ENCODE results near the gene DEXI. TPM values are rescaled to one million over a fixed set of nuclear protein-coding genes. Genes with fewer than 3 reads are reported as not detected.
A peak's percentile ranks its signal among the peaks of the same experiment; 100 is the strongest.

Gene DEXI
- total and polyA plus RNA-seq, 10 donors = 14.9 to 81.5 (median 33.5) TPM

- TF ChIP-seq POLR2A (IDR thresholded peaks at IDR 0.05) = no peak
- DNase-seq = no peak
- Histone ChIP-seq H3K9me3 (no peaks in the 10 kb centered on the region), H3K4me3 (peak overlapping the region in 1 of 8 donors; percentile 25), H3K27ac (peak overlapping the region in 7 of 8 donors; percentile 20 to 73 (median 58)), H3K27me3 (replicated peaks in 1 of 7) (no peaks in the 10 kb centered on the region), H3K4me1 (peaks cover 5 to 74% (median 54%) of the 10 kb centered on the region in 6 donors), H3K36me3 (peaks cover 0 to 83% (median 43%) of the 10 kb centered on the region in 6 donors)
- intact Hi-C loops (cut with DNase I; ENCODE audit: low total_unique reads) = no loop called here
- 67 to 96% (median 88%) methylated on average over 2 of the region's 2 CpGs for WGBS, 5 donors
Measured at GRCh38 chr16:10896723-10897122, 45.5 kb downstream of the DEXI start.

DNA sequence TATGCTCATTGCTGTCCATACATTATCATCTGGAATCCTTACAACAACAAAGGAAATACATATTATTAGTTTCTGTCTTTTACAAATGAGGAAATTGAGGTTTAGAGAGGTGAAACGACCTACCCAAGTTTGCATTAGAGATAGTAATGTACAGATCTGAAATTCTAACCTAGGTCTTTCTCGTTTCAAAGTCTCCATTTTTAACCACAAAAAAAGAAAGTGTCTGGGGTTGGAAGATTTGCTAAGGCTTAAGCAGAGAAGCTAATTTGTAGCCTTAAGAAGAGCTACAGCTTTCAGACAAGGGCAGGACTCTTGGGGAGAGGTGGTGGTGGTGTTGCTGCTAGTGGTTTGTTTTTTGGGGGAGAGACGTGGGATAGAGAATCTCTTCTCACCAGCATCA lies 46.1 kb downstream of the DEXI start:
- TF ChIP-seq POLR2AphosphoS5 (IDR thresholded peaks at IDR 0.05) (no peak), POLR2A (IDR thresholded peaks at IDR 0.05) (no peak), CTCF (IDR thresholded peaks at IDR 0.05 in 8 of 11, conservative IDR thresholded peaks at IDR 0.05 in 3 of 11) (no peak)
- no peaks in the 10 kb centered on the region for H3K27me3 ChIP-seq (replicated peaks in 1 of 7)
- no peaks in the 10 kb centered on the region for H3K9me3 ChIP-seq
- no peak for DNase-seq
- peaks cover 0 to 77% (median 38%) of the 10 kb centered on the region in 6 donors for H3K36me3 ChIP-seq
- 31 to 46% (median 33%) methylated on average over 3 of the region's 3 CpGs for WGBS, 5 donors
- intact Hi-C loops (cut with DNase I; ENCODE audit: low total_unique reads) = no loop called here
- peak overlapping the region in 7 of 8 donors; percentile 20 to 73 (median 53) for H3K27ac ChIP-seq
- H3K4me3 ChIP-seq = no peak overlapping the region
- H3K4me1 ChIP-seq = peaks cover 6 to 80% (median 60%) of the 10 kb centered on the region in 6 donors

DNA sequence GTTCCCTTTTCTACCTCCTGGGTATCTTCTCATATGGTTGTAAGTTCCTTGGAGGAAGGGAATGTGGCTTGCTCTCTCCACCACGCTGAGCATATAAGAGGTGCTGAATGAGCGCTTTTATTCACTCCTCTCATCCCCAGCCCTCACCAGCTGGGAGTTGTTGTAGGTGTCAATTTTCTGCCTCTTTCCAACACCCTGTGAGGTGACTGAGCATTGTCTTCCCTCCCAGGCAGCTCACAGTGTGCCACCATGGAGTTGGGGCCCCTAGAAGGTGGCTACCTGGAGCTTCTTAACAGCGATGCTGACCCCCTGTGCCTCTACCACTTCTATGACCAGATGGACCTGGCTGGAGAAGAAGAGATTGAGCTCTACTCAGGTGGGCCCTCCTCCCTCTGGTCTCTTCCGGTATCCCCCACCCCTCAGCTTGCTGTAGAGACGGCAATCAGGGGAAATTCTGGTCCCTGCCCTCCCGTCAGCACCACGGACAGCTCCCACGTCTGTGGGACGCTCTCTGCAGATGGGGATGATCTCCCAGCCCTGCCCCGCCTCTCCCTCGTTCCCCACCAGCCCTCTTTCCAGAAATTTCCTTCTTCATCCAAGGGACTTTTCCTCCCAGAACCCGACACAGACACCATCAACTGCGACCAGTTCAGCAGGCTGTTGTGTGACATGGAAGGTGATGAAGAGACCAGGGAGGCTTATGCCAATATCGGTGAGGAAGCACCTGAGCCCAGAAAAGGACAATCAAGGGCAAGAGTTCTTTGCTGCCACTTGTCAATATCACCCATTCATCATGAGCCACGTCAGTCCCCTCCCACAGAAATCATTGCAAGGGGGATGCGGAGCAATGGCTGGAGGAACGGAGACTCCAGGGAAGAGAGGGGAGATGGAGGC lies 47.0 kb downstream of the DEXI start:
- H3K4me1 ChIP-seq = peaks cover 6 to 89% (median 68%) of the 10 kb centered on the region in 6 donors
- peak overlapping the region in 5 of 8 donors; percentile 46 to 73 (median 58) for H3K27ac ChIP-seq
- H3K4me3 ChIP-seq = no peak overlapping the region
- intact Hi-C loops (cut with DNase I; ENCODE audit: low total_unique reads) = no loop called here
- 51 to 73% (median 65%) methylated on average over 17 of the region's 17 CpGs for WGBS, 5 donors
- peaks cover 0 to 69% (median 32%) of the 10 kb centered on the region in 6 donors for H3K36me3 ChIP-seq
- H3K27me3 ChIP-seq (replicated peaks in 1 of 7) = no peaks in the 10 kb centered on the region
- TF ChIP-seq CTCF (IDR thresholded peaks at IDR 0.05 in 8 of 11, conservative IDR thresholded peaks at IDR 0.05 in 3 of 11) (no peak), POLR2A (IDR thresholded peaks at IDR 0.05) (no peak), POLR2AphosphoS5 (IDR thresholded peaks at IDR 0.05) (no peak)
- H3K9me3 ChIP-seq = no peaks in the 10 kb centered on the region
- DNase-seq = peak; percentile 78

DNA sequence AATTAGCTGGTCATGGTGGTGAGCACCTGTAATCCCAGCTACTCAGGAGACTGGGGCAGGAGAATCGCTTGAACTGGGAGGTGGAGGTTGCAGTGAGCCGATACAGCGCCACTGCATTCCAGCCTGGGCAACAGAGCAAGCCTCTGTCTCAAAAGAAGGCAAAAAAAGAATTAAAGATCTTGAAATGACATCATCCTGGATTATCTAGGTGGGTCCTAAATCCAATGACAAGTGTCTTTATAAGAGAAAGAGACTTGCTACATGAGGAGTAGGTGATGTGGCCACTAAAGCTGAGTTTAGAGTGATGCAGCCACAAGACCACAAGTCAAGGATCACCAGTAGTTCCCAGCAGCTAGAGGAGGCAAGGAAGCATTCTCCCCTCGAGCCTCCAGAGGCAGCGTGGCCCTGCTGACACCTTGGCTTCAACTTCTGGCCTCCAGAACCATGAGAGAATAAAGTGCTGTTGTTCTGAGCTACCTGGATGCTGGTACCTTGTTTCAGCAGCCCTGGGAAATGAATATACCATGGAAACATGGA lies 49.4 kb downstream of the DEXI start:
- no peaks in the 10 kb centered on the region for H3K9me3 ChIP-seq
- peaks cover 23 to 100% (median 92%) of the 10 kb centered on the region in 6 donors for H3K4me1 ChIP-seq
- 86 to 93% (median 89%) methylated on average over 5 of the region's 5 CpGs for WGBS, 5 donors
- H3K27me3 ChIP-seq (replicated peaks in 1 of 7) = no peaks in the 10 kb centered on the region
- TF ChIP-seq POLR2AphosphoS5 (IDR thresholded peaks at IDR 0.05) (no peak), POLR2A (IDR thresholded peaks at IDR 0.05) (no peak), CTCF (IDR thresholded peaks at IDR 0.05 in 8 of 11, conservative IDR thresholded peaks at IDR 0.05 in 3 of 11) (no peak)
- intact Hi-C loops (cut with DNase I; ENCODE audit: low total_unique reads) = no loop called here
- peaks cover 0 to 48% (median 13%) of the 10 kb centered on the region in 6 donors for H3K36me3 ChIP-seq
- no peak overlapping the region for H3K4me3 ChIP-seq
- peak overlapping the region in 6 of 8 donors; percentile 8 to 82 (median 68) for H3K27ac ChIP-seq
- DNase-seq = peak; percentile 20

Data from spleen (tissue), 11 donors.